Cortex of kidney (tissue), 1 donor: ENCODE results near the gene PIP5K1C.

Source experiments
- DNase-seq: peaks from one replicate; lab custom pipeline; 2025; lab: John Stamatoyannopoulos, UW

Gene PIP5K1C

GRCh38 chr19:3609779-3610719, 90.2 kb downstream of the PIP5K1C start:
- DNase-seq = no peak

GRCh38 chr19:3608750-3609322, 91.4 kb downstream of the PIP5K1C start:
- no peak for DNase-seq

DNA sequence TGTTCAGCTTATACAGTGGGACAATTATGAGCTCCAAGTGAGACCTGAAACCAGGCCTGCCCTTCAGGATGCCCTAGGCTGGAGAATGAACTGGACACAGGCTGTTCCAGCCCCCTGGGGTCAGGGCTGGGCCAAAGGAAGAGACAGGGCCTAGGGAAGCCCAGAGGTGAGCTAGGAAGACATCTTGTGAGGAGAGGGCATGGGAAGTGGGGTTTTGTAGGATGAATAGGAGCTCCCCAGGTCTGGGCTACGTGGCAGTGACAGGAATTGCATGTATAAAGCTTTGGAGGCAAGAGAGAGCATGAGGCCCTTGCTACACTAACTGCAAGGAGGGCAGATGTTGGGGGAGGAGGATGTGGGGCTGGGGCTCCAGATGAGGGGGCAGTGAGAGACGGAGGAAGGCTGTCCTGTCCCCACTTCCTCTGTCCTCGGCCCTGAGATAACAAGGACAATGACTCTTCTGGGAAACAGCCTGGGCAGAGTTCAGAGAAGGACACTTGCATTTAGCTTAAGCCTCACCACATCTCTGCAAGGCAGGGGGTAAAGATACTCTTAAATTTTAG, 92.1 kb downstream of the PIP5K1C start:
- no peak for DNase-seq

- DNase-seq = no peak
Measured at GRCh38 chr19:3607303-3608078, 92.8 kb downstream of the PIP5K1C start.

- DNase-seq = no peak
Measured at GRCh38 chr19:3606690-3607289, 93.5 kb downstream of the PIP5K1C start, which contains the start of gene TBXA2R. Gene TBXA2R (minus strand): TSS chr19:3606875. CDS start chr19:3600634, 6,241 bp downstream.

DNA sequence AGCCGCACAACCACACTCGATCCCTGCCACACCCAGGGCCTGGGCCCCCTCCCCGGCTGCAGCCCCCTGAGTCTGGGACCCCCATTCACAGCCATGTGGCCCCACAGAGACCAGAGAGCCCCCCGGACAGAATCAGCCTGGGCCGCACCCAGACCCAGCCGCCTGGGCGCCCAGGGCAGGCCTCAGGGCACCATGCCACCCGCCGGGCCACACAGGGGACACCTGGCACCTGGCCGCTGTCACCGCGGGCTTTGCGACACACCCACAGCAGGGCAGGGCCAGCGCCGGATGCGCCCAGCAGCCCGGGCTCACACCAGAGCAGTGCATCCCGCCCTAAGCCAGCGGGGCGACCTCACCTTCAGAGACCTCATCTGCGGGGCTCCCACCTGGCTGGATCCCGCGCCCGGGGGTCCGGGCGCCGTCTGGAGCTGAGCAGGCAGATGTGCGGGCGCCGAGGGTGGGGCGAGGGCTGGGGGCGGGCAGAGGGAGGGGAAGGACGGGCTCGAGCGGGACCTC, 94.0 kb downstream of the PIP5K1C start:
- DNase-seq = no peak

GRCh38 chr19:3605770-3606169, 94.5 kb downstream of the PIP5K1C start:
- no peak for DNase-seq

DNA sequence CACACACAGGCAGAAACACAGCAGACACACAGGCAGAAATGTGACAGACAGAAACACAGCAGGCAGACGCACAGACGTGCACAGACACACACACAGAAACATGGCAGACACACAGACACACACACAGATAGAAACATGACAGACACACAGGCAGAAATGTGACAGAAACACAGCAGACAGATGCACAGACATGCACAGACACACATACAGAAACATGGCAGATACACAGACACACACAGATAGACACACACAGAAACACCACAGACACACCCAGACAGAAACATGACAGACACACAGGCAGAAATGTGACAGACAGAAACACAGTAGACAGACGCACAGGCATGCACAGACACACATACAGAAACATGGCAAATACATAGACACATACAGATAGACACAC, 94.9 kb downstream of the PIP5K1C start:
- DNase-seq = no peak

DNA sequence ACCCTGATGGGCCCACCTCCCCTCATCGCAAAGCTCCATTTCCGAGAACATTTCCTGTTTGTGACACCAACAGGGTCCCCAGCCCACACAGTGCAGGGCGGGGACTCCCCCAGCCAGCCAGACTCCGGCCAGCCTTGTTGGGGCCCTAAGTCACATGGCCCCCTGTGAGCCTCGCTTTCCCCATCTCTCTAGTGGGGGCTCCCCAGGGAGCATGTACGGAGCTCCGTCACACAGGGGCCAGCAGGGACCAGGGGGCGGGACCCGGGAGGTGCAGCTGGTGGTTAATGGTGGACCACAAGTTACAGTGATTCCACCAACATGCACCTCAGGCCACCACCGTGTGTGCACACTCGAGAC, 95.3 kb downstream of the PIP5K1C start:
- no peak for DNase-seq

DNA sequence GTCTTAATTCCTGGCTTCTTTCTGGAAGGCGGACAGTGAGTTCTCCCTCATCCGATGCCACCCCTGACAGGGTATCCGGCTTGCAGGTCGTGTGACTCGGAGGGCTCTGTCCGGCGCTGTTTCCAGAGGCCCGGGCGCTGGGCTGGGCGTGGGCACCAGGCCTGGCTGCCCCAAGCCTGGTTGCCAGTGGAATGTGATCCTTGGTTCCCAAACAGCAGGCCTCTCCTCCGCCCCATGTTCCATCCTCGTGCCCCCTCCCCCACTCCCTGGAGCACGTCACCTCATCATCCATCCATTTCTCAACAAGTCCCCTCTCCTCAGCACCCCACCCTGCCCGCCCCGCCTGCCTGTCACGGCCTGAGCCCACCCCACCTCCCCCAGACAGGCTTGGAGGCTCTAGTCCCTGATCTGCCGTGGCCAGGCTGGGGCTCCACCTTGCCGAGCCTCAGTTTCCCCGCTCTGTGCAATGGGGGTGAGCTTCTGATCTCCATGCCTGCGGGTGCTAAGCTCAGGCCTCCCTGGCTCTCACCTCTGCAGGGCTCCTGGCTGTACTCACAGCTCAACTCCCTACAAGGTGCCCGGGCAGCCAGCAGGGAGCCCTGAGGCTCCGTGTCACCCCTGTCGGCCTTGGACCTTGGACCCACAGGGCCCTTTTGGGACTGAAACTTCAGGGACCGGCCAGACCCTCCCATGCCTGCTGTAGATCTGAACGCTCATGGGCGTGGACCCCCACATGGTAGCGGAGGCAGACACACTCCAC, 95.9 kb downstream of the PIP5K1C start:
- no peak for DNase-seq

DNA sequence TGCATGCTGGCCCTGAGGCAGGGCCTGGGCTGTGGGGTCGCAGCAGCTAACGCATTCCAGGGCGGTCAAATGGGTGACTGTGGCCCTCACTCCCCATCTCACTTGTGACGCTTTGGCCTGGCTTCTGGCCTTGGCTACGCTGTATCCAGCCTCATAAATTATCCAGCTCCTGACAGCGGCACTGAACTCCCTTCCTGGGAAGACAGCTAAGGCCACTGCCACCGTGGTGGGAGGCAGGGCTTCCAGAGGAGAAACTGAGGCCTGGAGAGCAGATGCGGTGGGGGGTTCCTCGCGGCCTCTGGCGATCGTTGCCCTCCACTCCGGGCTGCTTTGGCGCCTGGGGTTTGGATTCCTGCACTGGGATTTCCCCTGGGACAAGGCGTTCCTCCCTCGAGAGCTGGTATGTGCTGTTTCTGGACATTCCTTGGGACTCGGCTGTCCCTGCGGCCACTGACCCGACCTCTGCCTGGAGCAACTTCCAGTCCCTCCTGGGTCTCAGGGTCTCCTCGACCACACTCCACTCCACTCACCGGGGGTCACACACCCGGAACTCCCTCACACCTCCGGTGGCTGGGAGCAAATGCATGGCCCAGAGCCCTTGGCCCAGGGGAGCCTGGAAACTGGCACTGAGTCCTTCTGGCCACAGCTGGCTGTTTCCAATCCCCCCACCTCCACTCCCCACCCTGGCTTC, 97.0 kb downstream of the PIP5K1C start:
- no peak for DNase-seq

- no peak for DNase-seq
Measured at GRCh38 chr19:3601021-3601420, 99.2 kb downstream of the PIP5K1C start.

DNA sequence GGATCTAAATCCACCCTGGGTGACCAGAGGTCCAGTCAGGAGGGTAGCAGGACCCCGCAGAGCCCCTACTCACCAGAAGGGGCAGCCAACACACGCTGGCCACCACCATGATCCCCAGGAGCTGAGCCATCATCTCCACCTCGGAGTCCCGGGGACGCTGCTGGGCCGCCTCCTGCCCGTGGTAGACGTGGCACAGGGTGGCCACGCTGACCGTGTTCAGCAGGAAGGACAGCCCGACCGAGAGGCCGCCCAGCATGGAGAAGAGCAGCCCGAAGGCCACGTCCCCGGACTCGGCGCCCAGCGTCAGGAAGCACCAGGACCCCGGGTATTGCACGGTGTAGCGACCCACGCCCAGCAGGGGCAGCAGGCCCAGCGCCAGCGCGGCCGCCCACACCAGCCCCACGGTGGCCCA, 100.5 kb downstream of the PIP5K1C start:
- no peak for DNase-seq

- DNase-seq = no peak
Measured at GRCh38 chr19:3595521-3596061, 104.7 kb downstream of the PIP5K1C start.

GRCh38 chr19:3593156-3593555, 107.1 kb downstream of the PIP5K1C start:
- no peak for DNase-seq

DNA sequence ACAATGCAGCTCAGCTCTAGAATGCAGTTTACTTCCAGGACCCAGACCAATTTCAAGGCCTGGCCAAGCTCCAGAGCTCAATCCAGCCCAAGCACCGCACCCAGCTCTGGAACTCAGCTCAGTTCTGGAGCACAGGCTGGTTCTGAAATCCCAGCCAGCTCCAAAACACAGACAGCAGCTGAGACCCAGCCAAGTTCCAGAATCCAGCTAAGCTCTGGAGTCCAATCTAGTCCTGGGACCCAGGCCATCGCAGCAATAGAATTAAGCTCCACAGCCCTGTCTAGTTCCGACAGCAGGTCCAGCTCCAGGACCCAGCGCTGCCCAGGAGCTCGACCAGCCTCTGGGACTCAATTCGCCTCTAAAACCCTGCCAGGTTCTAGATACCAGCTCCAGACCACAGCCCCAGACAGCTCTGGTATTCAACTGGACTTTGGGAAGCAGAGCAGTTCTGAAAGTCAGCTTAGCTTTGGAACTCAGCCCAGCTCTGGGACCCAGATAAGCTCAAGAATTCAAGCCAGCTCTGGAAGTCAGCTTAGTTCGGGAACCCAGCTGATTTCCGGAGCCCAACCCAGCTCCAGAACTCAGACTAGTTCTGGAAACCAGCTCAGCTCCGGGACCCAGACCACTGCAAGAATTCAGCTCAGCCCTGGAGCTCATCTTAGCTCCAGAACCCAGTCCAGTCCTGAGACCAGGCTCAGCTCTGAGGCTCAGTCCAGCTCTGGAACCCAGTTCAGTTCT, 108.2 kb downstream of the PIP5K1C start:
- DNase-seq = no peak

GRCh38 chr19:3590991-3591659, 109.1 kb downstream of the PIP5K1C start:
- no peak for DNase-seq

DNA sequence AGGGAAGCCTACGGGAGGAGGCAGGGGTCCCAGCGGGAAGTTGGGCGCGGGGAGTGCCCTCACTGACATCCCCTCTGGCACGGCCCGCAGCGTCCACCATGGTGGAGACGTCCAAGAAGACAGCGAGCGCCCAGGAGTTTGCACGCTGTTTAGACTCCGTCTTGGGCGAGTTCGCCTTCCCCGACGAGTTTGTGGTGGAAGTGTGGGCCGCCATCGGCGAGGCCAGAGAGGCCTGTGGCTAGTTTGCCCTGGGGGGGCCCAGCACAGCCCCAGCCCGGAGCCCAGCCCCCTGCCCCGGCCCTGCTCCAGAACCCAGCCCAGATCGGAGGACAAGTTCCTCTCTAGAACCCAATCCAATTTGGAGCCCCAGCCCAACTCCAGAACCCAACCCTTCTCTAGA, 110.3 kb downstream of the PIP5K1C start:
- no peak for DNase-seq

DNA sequence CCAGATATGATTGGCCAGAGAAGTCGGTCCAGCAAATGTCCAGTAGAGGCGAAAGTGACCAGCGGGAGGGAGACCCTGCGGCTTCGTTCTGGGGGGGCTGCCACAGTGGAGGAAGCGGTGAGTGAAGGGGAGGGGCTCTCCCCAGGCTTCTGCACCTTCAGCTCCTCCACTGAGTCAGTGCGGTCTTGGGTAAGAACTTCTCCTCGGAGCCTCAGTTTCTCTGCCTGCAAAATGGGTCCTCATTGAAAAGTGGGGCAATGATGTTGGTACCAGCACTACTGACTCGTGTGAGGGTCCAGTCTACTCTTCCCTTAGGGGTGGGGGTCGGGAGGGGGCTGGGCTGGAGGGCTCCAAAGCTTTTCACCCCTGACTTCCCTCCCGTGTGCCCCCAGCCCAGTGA, 110.8 kb downstream of the PIP5K1C start:
- no peak for DNase-seq
